Panc1 (cell line): ENCODE measurements around the gene COPS7A. TPM values are rescaled to one million over a fixed set of nuclear protein-coding genes. Genes with fewer than 3 reads are reported as not detected.

Experiments
- ATAC-seq: fragments of 200-7000 bp; cut with Tn5 transposase; 2 replicates; pipeline ENCODE4 v1.9.1; 2020; ENCODE audit warnings: mild to moderate bottlenecking, moderate library complexity
- BruUV-seq: library from RNA; stranded (reverse); fragments of 400-500 nt; replicated peaks from 2 replicates; lab custom pipeline; 2021; lab: Mats Ljungman, UMichigan
- CTCF ChIA-PET: fragments of 300-600 bp; sonication (Branson Sonifier 250); formaldehyde crosslinking; loops from one replicate; lab custom pipeline; 2022; ENCODE audit warnings: antibody characterized with exemption; lab: Charles Lee
- POLR2A ChIA-PET: fragments of 300-600 bp; sonication (Branson Sonifier 250); formaldehyde crosslinking; loops from one replicate; lab custom pipeline; 2022; ENCODE audit warnings: antibody characterized with exemption; lab: Charles Lee
- DNase-seq: peaks from one replicate; pipeline ENCODE4 v3.0.0-alpha.2; 2010; ENCODE audit warnings: low read depth, low spot score
- H3K27ac ChIP-seq: 2 replicates; pipeline ENCODE4 v1.5.1; 2011; ENCODE audit warnings: mild to moderate bottlenecking, low read length, inconsistent platforms
- H3K27me3 ChIP-seq: fragments of 200-500 bp; sonication (Bioruptor generic); 2 replicates; pipeline ENCODE4 v1.6.0; 2014; ENCODE audit warnings: low read length, inconsistent platforms; ENCODE audit not compliant: control insufficient read depth, insufficient read depth
- H3K36me3 ChIP-seq: fragments of 200-500 bp; sonication (Bioruptor generic); 2 replicates; pipeline ENCODE4 v1.5.1; 2014; ENCODE audit warnings: inconsistent platforms, mild to moderate bottlenecking, low read length, moderate library complexity; ENCODE audit not compliant: control insufficient read depth, insufficient read depth
- H3K4me1 ChIP-seq: 2 replicates; pipeline ENCODE4 v1.5.1; 2011; ENCODE audit warnings: inconsistent platforms, mild to moderate bottlenecking, low read length, moderate library complexity; ENCODE audit not compliant: control insufficient read depth, insufficient read depth
- H3K4me3 ChIP-seq, 2 experiments: 2 replicates each; pipeline ENCODE4 v1.5.1; 2011 to 2012; ENCODE audit warnings: low read depth in 2 of 2, low read length in 2 of 2, mild to moderate bottlenecking in 2 of 2, inconsistent platforms in 1 of 2, moderate library complexity in 1 of 2
- H3K9me3 ChIP-seq: fragments of 200-500 bp; sonication (Bioruptor generic); 2 replicates; pipeline ENCODE4 v1.5.1; 2014; ENCODE audit warnings: low read depth, mild to moderate bottlenecking, inconsistent platforms, low read length, moderate library complexity; ENCODE audit not compliant: control insufficient read depth, insufficient read depth
- POLR2AphosphoS5 ChIP-seq: IDR thresholded peaks from 2 replicates; pipeline ENCODE4 v1.6.1; 2012; ENCODE audit warnings: mild to moderate bottlenecking, low read depth, low read length, moderate library complexity
- SIN3A ChIP-seq: IDR thresholded peaks from 2 replicates; pipeline ENCODE4 v1.6.1; 2012; ENCODE audit warnings: low read depth, mild to moderate bottlenecking, low read length, moderate library complexity, borderline replicate concordance; ENCODE audit not compliant: insufficient read depth
- TCF7L2 ChIP-seq: IDR thresholded peaks from 2 replicates; pipeline ENCODE4 v1.6.1; 2011; ENCODE audit warnings: mild to moderate bottlenecking, low read depth, low read length, inconsistent platforms
- in situ Hi-C: cut with HindIII; loops from 2 replicates; pipeline ENCODE4 v1.10.0; 2016; ENCODE audit warnings: low sequenced_read_pairs, low pct_unique_long_range_greater_than_20kb
- intact Hi-C: fragments of 100-400 bp; cut with micrococcal nuclease; formaldehyde crosslinking; loops from one replicate; pipeline ENCODE4 v1.10.0; 2022; ENCODE audit not compliant: unreplicated experiment
- total RNA-seq: library from RNA; stranded (reverse); gene quantifications from one replicate; pipeline ENCODE4 v1.2.1, GENCODE V29; 2021; ENCODE audit not compliant: unreplicated experiment
- TF ChIP-seq, protein P1 (sequence below), 2 experiments: IDR thresholded peaks; 2 replicates each; pipeline ENCODE4 v1.6.1; 2011 to 2012; ENCODE audit warnings: low read depth in 2 of 2, control low read depth in 1 of 2, low read length in 1 of 2, mild to moderate bottlenecking in 1 of 2, moderate library complexity in 1 of 2; ENCODE audit not compliant: insufficient read depth in 1 of 2
- TF ChIP-seq, protein P2 (sequence below): fragments of 450-650 bp; IDR thresholded peaks from 2 replicates; pipeline ENCODE4 v1.5.1; 2017; ENCODE audit warnings: mild to moderate bottlenecking

COPS7A gene
- total RNA-seq, 1 experiment from 2014 or later, result 37.5 TPM

DNA sequence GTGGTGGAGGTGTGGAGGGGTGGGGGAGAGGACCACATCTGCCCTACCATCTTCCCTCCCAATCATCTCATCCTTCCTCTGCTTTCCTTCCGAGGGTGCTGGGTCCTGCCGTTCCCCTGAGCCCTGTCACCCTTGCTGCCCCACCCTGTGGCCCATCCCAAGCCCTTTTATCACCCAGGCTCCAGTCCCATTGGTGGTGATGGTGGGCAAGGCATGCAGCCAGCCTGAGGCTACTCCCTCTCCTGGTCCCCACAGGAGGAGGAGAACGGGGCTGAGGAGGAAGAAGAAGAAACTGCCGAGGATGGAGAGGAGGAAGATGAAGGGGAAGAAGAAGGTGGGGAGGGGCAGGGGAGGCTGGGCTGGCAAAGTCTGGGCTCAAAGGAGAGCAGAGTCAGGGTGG, 45.8 kb downstream of the COPS7A start:
- POLR2A ChIA-PET, result interaction anchor here (0.6 kb wide), 1 partner anchor 11 kb away, joined by 3 read pairs; no protein-coding TSS in a partner anchor
- ATAC-seq (no peak), DNase-seq (no peak)
- Histone ChIP-seq H3K4me1 (peaks cover 36% of the 10 kb centered on the region), H3K4me3 (no peak overlapping the region), H3K9me3 (no peaks in the 10 kb centered on the region), H3K27me3 (no peaks in the 10 kb centered on the region), H3K36me3 (peaks cover 2% of the 10 kb centered on the region), H3K27ac (no peak overlapping the region)
- intact Hi-C loops (no loop called here), in situ Hi-C loops (no loop called here)
- CTCF ChIA-PET, result interaction anchor here (0.7 kb wide), 1 partner anchor 16 kb away, joined by 3 read pairs; no protein-coding TSS in a partner anchor
- BruUV-seq, result no TSS peak
- TF ChIP-seq, protein P1, sequence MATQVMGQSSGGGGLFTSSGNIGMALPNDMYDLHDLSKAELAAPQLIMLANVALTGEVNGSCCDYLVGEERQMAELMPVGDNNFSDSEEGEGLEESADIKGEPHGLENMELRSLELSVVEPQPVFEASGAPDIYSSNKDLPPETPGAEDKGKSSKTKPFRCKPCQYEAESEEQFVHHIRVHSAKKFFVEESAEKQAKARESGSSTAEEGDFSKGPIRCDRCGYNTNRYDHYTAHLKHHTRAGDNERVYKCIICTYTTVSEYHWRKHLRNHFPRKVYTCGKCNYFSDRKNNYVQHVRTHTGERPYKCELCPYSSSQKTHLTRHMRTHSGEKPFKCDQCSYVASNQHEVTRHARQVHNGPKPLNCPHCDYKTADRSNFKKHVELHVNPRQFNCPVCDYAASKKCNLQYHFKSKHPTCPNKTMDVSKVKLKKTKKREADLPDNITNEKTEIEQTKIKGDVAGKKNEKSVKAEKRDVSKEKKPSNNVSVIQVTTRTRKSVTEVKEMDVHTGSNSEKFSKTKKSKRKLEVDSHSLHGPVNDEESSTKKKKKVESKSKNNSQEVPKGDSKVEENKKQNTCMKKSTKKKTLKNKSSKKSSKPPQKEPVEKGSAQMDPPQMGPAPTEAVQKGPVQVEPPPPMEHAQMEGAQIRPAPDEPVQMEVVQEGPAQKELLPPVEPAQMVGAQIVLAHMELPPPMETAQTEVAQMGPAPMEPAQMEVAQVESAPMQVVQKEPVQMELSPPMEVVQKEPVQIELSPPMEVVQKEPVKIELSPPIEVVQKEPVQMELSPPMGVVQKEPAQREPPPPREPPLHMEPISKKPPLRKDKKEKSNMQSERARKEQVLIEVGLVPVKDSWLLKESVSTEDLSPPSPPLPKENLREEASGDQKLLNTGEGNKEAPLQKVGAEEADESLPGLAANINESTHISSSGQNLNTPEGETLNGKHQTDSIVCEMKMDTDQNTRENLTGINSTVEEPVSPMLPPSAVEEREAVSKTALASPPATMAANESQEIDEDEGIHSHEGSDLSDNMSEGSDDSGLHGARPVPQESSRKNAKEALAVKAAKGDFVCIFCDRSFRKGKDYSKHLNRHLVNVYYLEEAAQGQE (IDR thresholded peaks at IDR 0.05; ENCODE audit: insufficient read depth in 1 of 2, low read depth in 2 of 2, low read length in 1 of 2), result no peak
- TF ChIP-seq POLR2AphosphoS5, result no peak
- no peak for TF ChIP-seq TCF7L2
- TF ChIP-seq, protein P2, sequence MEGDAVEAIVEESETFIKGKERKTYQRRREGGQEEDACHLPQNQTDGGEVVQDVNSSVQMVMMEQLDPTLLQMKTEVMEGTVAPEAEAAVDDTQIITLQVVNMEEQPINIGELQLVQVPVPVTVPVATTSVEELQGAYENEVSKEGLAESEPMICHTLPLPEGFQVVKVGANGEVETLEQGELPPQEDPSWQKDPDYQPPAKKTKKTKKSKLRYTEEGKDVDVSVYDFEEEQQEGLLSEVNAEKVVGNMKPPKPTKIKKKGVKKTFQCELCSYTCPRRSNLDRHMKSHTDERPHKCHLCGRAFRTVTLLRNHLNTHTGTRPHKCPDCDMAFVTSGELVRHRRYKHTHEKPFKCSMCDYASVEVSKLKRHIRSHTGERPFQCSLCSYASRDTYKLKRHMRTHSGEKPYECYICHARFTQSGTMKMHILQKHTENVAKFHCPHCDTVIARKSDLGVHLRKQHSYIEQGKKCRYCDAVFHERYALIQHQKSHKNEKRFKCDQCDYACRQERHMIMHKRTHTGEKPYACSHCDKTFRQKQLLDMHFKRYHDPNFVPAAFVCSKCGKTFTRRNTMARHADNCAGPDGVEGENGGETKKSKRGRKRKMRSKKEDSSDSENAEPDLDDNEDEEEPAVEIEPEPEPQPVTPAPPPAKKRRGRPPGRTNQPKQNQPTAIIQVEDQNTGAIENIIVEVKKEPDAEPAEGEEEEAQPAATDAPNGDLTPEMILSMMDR, result no peak
- no peak for TF ChIP-seq SIN3A

DNA sequence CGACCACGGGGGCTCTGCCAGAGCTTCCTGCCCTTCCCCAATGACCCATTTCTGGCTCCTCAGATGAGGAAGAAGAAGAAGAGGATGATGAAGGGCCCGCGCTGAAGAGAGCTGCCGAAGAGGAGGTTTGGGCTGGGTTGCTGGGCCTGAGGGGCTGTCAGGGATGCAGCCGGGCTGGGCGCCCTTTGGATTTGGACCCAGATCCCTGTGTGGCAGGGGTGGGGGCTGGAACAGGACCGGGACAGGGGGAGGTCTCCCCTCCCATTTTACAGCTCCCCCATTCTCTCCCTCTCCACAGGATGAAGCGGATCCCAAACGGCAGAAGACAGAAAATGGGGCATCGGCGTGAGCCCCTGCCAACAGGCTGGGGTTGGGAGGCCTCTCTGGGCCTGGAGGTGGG, 46.2 kb downstream of the COPS7A start:
- ChIA-PET POLR2A (no interaction called here), CTCF (no interaction called here)
- Histone ChIP-seq H3K36me3 (peaks cover 2% of the 10 kb centered on the region), H3K27me3 (no peaks in the 10 kb centered on the region), H3K27ac (no peak overlapping the region), H3K4me3 (no peak overlapping the region), H3K4me1 (peaks cover 32% of the 10 kb centered on the region), H3K9me3 (no peaks in the 10 kb centered on the region)
- no peak for DNase-seq
- intact Hi-C loops, result no loop called here
- no peak for ATAC-seq
- in situ Hi-C loops, result no loop called here
- BruUV-seq, result TSS peak; percentile 95
- TF ChIP-seq, protein P2, result no peak
- no peak for TF ChIP-seq TCF7L2
- no peak for TF ChIP-seq POLR2AphosphoS5
- TF ChIP-seq SIN3A, result no peak
- TF ChIP-seq, protein P1 (IDR thresholded peaks at IDR 0.05; ENCODE audit: insufficient read depth in 1 of 2, low read depth in 2 of 2, low read length in 1 of 2), result no peak
